HEK293T (cell line): ENCODE results near the gene TBC1D1.
"Not testable (repeated sequence)": the region's sequence is repeated elsewhere in the genome, so short reads cannot be mapped to it uniquely, and the experiment has no call there.

ENCODE experiments used
- CTCF ChIA-PET: fragments of 350-600 bp; formaldehyde crosslinking; extraction: SDS; loops from one replicate; lab custom pipeline; 2021; ENCODE audit warnings: antibody characterized with exemption, inconsistent platforms; lab: Yijun Ruan, JAX
- POLR2A ChIA-PET: fragments of 350-600 bp; formaldehyde crosslinking; extraction: SDS; loops from one replicate; lab custom pipeline; 2020; ENCODE audit warnings: antibody characterized with exemption, inconsistent platforms; lab: Yijun Ruan, JAX
- DNase-seq: peaks from one replicate; pipeline ENCODE4 v3.0.0; 2012; ENCODE audit warnings: mixed read lengths; ENCODE audit errors: extremely low spot score
- ARNT ChIP-seq: fragments of 450-650 bp; IDR thresholded peaks from 2 replicates; pipeline ENCODE4 v1.6.1; 2017; ENCODE audit warnings: mild to moderate bottlenecking
- BHLHE40 ChIP-seq: fragments of 450-650 bp; IDR thresholded peaks from 2 replicates; pipeline ENCODE4 v1.6.1; 2016; ENCODE audit warnings: mild to moderate bottlenecking, moderate library complexity, borderline replicate concordance
- CTBP1 ChIP-seq: fragments of 450-650 bp; IDR thresholded peaks from 2 replicates; pipeline ENCODE4 v1.6.1; 2016; ENCODE audit warnings: borderline replicate concordance
- ELF4 ChIP-seq: fragments of 450-650 bp; IDR thresholded peaks from 2 replicates; pipeline ENCODE4 v1.6.1; 2017; ENCODE audit warnings: antibody characterized with exemption
- FOXA1 ChIP-seq: fragments of 450-650 bp; IDR thresholded peaks from 2 replicates; pipeline ENCODE4 v1.6.1; 2016; ENCODE audit warnings: mild to moderate bottlenecking
- FOXK2 ChIP-seq: fragments of 450-650 bp; IDR thresholded peaks from 2 replicates; pipeline ENCODE4 v1.6.1; 2016; ENCODE audit warnings: mild to moderate bottlenecking
- FOXM1 ChIP-seq: fragments of 450-650 bp; IDR thresholded peaks from 2 replicates; pipeline ENCODE4 v1.6.1; 2017; ENCODE audit warnings: mild to moderate bottlenecking, borderline replicate concordance
- HDGF ChIP-seq: fragments of 450-650 bp; IDR thresholded peaks from 2 replicates; pipeline ENCODE4 v1.6.1; 2017; ENCODE audit warnings: antibody characterized with exemption, borderline replicate concordance
- L3MBTL2 ChIP-seq: fragments of 450-650 bp; conservative IDR thresholded peaks from 2 replicates; pipeline ENCODE4 v1.6.1; 2016; ENCODE audit warnings: mild to moderate bottlenecking
- LEF1 ChIP-seq: fragments of 450-650 bp; IDR thresholded peaks from 2 replicates; pipeline ENCODE4 v1.6.1; 2017; ENCODE audit warnings: mild to moderate bottlenecking, borderline replicate concordance
- NFRKB ChIP-seq: fragments of 450-650 bp; IDR thresholded peaks from 2 replicates; pipeline ENCODE4 v1.6.1; 2016; ENCODE audit warnings: mild to moderate bottlenecking, moderate library complexity
- PKNOX1 ChIP-seq: fragments of 450-650 bp; IDR thresholded peaks from 2 replicates; pipeline ENCODE4 v1.6.1; 2016
- SP1 ChIP-seq: fragments of 450-650 bp; IDR thresholded peaks from 2 replicates; pipeline ENCODE4 v1.6.1; 2017
- SUZ12 ChIP-seq: fragments of 450-650 bp; IDR thresholded peaks from 2 replicates; pipeline ENCODE4 v1.6.1; 2016; ENCODE audit warnings: mild to moderate bottlenecking
- TARDBP ChIP-seq: fragments of 450-650 bp; IDR thresholded peaks from 2 replicates; pipeline ENCODE4 v1.6.1; 2016
- ZNF384 ChIP-seq: fragments of 450-650 bp; IDR thresholded peaks from 2 replicates; pipeline ENCODE4 v1.6.1; 2016

TBC1D1 gene

GRCh38 chr4:37967736-37968135 is 76.9 kb downstream of the TBC1D1 start:
- CTCF ChIA-PET, result interaction anchor here (0.6 to 1.2 kb wide), 2 partner anchors 77 to 169 kb away, joined by 3 read pairs; partner anchors contain the start of gene TBC1D1
- POLR2A ChIA-PET, result interaction anchor here (0.9 to 1.7 kb wide), 3 partner anchors 9 to 141 kb away, joined by 3 to 6 read pairs (median 4); partner anchors contain the start of gene PGM2
- no peak for TF ChIP-seq FOXM1
- 0 out of 2 replicates have a peak, but pooled peaks have one; percentile 7 for TF ChIP-seq PKNOX1
- no peak for DNase-seq

GRCh38 chr4:37968747-37969146 is 77.9 kb downstream of the TBC1D1 start:
- DNase-seq, result no peak
- ChIA-PET CTCF (interaction anchor here (1.2 kb wide), 1 partner anchor 78 kb away, joined by 3 read pairs; the partner anchor contains the start of gene TBC1D1), POLR2A (no interaction called here)
- TF ChIP-seq PKNOX1 (no peak), NFRKB (no peak)

GRCh38 chr4:37970702-37971101 is 79.8 kb downstream of the TBC1D1 start:
- TF ChIP-seq LEF1 (no peak), NFRKB (no peak), ELF4 (no peak), TARDBP (no peak), FOXA1 (no peak), FOXK2 (no peak), SUZ12 (no peak), ARNT (no peak), ZNF384 (no peak), BHLHE40 (no peak), CTBP1 (no peak), PKNOX1 (no peak), HDGF (no peak), SP1 (no peak), FOXM1 (no peak), L3MBTL2 (no peak)
- no peak for DNase-seq
- POLR2A ChIA-PET, result no interaction called here
- CTCF ChIA-PET, result no interaction called here

GRCh38 chr4:37971202-37971601 is 80.3 kb downstream of the TBC1D1 start:
- no peak for DNase-seq
- ChIA-PET CTCF (no interaction called here), POLR2A (no interaction called here)
- TF ChIP-seq LEF1, result no peak
- no peak for TF ChIP-seq ELF4
- TF ChIP-seq HDGF, result no peak
- TF ChIP-seq L3MBTL2, result no peak
- no peak for TF ChIP-seq BHLHE40
- TF ChIP-seq CTBP1, result no peak
- no peak for TF ChIP-seq FOXM1
- no peak for TF ChIP-seq ZNF384
- no peak for TF ChIP-seq FOXA1
- no peak for TF ChIP-seq FOXK2

- ChIA-PET CTCF (no interaction called here), POLR2A (no interaction called here)
- DNase-seq, result no peak
- TF ChIP-seq ZNF384, result no peak
- TF ChIP-seq FOXA1, result no peak
- no peak for TF ChIP-seq LEF1
- TF ChIP-seq NFRKB, result no peak
- TF ChIP-seq HDGF, result no peak
- no peak for TF ChIP-seq TARDBP
- no peak for TF ChIP-seq SUZ12
These were observed 82.6 kb downstream of the TBC1D1 start for GRCh38 chr4:37973441-37973840.

GRCh38 chr4:37975321-37975822 is 84.5 kb downstream of the TBC1D1 start:
- CTCF ChIA-PET, result interaction anchor here (0.7 kb wide), 1 partner anchor 565 kb away, joined by 3 read pairs; no protein-coding TSS in a partner anchor
- not testable (repeated sequence) for DNase-seq
- POLR2A ChIA-PET, result interaction anchor here (1.8 kb wide), 1 partner anchor 7 kb away, joined by 6 read pairs; no protein-coding TSS in a partner anchor

- no peak for DNase-seq
- TF ChIP-seq FOXK2, result no peak
- TF ChIP-seq ZNF384, result no peak
- TF ChIP-seq FOXA1, result no peak
- no peak for TF ChIP-seq LEF1
- TF ChIP-seq PKNOX1, result no peak
- TF ChIP-seq SP1, result no peak
- no peak for TF ChIP-seq ELF4
- TF ChIP-seq CTBP1, result no peak
- no peak for TF ChIP-seq TARDBP
- no peak for TF ChIP-seq HDGF
- TF ChIP-seq NFRKB, result no peak
- no peak for TF ChIP-seq FOXM1
- ChIA-PET POLR2A (interaction anchor here (0.7 to 1.8 kb wide), 2 partner anchors 9 to 150 kb away, joined by 3 to 6 read pairs; partner anchors contain the start of gene PGM2), CTCF (no interaction called here)
These were observed 85.6 kb downstream of the TBC1D1 start for GRCh38 chr4:37976507-37976906.
